HG03558 (cell line): Measurements from ENCODE around the gene IGFBP6.

Experiments
- ATAC-seq: cut with Tn5 transposase; IDR thresholded peaks from one replicate; pipeline ENCODE4 v1.9.1; 2021; ENCODE audit warnings: moderate number of reproducible peaks; ENCODE audit not compliant: unreplicated experiment; ENCODE audit errors: extremely low read depth

IGFBP6 gene

DNA sequence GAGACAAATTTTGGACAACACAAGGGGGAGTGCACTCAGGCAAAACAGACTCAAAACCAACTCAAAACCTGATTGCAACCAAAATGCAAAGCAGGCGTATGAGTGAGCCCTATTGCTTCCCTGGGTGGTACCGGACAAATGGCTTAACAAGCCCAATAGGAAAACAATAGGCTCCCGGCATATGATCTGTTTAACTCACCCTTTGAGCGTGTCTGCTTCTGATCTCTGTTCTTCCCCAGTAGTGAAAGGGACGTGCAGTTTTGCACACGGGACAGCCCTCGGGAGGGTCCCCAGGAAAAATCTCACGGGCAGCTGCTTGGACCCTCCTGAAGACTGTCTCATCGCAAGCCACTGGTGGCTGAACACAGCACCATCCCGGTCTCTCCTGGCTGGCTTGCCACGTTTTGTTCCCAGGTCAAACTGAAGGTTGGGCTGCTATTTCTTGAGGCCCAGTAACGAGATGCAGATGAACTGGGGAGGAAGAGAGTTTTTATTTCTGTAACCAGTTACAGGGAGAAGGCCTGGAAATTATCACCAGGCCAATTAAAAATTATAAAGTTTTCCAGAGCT, 15.8 kb downstream of the IGFBP6 start:
- ATAC-seq, result no peak

GRCh38 chr12:53113951-53114350, 16.5 kb downstream of the IGFBP6 start:
- no peak for ATAC-seq

DNA sequence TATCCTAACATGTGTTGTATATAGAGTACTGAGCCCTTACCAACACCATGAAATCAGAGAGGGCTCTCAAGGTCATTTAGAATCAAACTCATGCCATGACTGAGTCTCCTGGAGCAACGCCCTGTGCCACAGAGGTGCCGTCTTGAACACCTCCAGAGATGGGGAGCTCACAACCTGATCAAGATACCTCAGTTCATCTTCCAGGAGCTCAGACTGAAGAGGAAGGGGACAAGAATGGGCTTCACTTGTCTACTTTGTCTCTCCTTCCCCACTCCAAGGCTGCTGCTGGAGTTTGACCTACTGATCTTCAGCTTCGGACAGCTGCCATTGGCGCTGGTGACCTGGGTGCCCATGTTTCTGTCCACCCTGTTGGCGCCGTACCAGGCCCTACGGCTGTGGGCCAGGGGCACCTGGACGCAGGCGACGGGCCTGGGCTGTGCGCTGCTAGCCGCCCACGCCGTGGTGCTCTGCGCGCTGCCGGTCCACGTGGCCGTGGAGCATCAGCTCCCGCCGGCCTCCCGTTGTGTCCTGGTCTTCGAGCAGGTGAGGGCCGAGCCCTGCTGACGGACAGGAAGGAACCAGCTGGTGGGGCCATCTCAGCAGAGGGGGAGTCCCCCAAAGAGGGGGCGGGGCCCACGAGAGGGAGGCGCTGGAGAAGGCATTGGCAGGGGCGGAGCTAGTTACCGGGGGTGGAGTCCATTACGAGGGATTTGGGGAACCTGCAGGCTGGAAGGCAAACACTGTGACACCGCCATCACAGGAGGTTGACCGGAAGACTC, 17.8 kb downstream of the IGFBP6 start:
- no peak for ATAC-seq

- ATAC-seq, result no peak
Observed at GRCh38 chr12:53115891-53116648, 18.6 kb downstream of the IGFBP6 start.

DNA sequence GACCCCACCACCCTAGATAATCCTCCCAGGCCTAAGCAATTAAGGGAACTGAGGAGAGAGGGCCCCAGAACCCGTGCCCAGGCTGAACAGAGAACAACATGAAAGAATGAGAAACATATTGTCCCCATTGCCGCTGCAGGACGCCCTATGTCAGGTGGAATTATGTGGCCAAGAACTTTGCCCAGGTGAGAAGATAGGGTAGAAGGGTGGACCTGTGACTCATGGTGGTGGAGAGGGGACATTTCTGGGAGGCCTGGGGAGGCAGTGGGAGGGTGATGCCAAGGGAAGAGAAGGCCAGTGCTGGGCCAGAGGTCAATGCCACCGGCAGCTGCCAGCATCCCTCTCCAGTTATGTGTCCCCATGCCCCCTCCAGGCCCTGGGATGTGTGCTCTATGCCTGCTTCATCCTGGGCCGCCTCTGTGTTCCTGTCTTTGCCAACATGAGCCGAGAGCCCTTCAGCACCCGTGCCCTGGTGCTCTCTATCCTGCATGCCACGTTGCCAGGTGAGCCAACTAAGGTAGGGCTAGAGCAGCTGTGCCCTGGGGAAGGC, 21.4 kb downstream of the IGFBP6 start:
- no peak for ATAC-seq

GRCh38 chr12:53120685-53121525, 23.4 kb downstream of the IGFBP6 start:
- ATAC-seq, result no peak

GRCh38 chr12:53122961-53123468, 25.5 kb downstream of the IGFBP6 start:
- ATAC-seq, result no peak

DNA sequence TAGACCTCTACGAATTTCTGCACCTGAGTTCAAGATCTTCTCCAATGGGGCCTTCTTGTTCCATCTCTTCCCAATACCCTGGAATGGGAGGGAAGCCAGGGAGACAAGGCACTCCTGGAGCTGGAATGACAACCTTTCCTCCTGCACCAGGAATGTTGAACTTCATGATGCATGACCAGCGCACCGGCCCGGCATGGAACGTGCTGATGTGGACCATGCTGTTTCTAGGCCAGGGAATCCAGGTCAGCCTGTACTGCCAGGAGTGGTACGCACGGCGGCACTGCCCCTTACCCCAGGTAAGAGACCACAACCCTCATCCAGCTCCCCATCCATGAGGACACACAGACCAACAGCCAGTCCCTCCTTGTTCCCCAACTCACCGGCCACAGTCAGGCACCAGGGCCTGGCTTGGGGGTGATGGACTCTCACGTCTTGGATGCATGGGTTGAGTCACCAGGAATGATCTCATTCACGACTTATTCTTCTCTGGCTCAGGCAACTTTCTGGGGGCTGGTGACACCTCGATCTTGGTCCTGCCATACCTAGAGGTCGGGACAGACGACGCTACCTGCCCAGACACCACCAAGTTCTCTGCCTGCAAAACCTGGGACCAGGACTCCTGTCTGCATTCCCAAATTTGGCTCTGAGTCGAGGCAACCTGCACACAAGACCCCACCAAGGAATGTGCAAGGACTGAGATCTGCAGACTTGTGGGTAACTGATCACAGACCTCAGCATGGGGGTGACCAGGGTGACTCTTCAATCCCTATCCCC, 26.3 kb downstream of the IGFBP6 start:
- no peak for ATAC-seq

DNA sequence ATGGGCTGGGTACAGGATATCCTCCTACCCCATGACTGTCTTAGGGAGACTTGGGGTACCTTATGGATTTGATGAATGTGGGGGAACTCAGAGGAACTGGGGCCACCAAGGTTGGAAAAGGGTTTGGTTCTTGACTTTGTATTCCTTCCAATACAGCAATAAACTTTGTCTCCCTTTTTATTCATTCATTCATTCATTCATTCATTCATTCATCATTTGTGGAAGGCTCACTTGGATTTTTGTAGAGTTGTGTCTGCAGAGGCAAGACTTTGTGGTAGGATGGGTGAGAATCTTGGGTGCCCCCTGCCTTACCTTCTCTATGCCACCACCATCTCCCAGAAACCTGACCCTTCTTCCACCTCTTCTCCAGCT, 26.9 kb downstream of the IGFBP6 start:
- ATAC-seq, result no peak

DNA sequence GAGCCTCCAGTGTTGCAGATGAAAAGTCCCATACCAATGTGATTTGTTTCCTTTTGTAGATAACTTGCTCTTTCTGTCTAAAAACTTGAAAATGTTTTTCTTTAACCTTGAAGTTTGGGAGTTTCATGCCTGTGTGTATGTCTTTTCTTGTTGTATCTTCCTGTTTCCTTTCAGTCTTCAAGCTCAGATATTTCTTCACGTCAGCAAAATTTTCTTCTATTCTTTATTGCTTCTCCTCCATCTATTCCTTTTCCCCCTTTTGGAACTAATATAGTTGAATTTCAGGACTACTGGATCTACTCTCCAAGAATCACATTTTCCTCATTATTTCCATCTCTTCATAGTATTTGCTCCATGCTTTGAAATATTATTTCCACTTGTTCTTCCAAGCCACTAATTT, 29.7 kb downstream of the IGFBP6 start:
- no peak for ATAC-seq

DNA sequence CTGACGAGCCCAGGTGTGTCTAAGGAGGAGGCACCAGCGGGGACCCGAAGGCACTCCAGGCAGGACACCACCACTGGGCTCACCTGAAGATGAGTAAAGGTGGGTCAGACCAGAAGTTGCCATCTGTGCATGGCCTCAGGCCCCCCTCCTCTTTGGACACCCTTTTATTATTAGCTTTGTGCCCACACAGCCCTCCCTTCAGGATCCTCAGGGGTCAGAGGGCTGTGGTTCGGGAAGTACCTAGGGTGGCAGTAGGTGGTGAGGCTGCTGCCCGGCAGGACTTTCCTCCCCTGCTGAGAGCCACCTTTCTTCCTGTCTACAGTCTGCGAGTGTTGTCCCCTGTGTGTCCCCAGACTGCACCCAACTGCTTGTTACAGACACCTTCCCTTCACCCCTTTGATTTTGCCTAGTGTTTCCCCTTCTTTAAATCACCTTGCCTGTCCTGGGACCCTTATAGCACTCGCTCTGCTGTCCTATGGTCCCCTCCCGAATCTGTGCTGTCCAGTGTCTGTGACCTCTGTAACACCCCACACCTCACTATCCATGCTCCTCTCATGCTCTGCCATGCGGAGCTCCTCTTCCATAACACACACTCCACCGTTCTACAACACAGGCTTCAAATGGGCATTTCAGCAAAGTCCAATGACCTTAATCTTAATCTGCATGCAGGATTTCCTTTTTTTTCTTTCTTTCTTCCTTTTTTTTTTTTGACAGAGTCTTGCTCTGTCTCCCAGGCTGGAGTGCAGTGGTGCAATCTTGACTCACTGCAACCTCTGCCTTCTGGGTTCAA, 31.5 kb downstream of the IGFBP6 start:
- no peak for ATAC-seq

GRCh38 chr12:53131844-53132243, 34.4 kb downstream of the IGFBP6 start:
- ATAC-seq, result no peak

- ATAC-seq, result no peak
Observed at GRCh38 chr12:53133722-53134121, 36.3 kb downstream of the IGFBP6 start.

GRCh38 chr12:53143355-53143754, 45.9 kb downstream of the IGFBP6 start:
- ATAC-seq, result no peak

- no peak for ATAC-seq
Observed at GRCh38 chr12:53145383-53146260, 48.2 kb downstream of the IGFBP6 start.

DNA sequence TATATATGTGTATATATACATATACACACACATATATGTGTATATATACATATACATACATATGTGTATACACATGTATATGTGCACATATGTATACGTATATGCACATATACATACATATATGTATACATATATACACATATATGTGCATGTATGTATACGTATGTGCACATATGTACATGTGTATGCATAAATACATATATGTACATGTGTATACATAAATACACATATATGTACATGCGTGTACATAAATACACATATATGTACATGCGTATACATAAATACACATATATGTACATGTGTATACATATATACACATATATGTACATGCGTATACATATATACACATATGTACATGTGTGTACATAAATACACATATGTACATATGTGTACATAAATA, 49.7 kb downstream of the IGFBP6 start:
- no peak for ATAC-seq

GRCh38 chr12:53147653-53148052, 50.2 kb downstream of the IGFBP6 start:
- ATAC-seq, result no peak

DNA sequence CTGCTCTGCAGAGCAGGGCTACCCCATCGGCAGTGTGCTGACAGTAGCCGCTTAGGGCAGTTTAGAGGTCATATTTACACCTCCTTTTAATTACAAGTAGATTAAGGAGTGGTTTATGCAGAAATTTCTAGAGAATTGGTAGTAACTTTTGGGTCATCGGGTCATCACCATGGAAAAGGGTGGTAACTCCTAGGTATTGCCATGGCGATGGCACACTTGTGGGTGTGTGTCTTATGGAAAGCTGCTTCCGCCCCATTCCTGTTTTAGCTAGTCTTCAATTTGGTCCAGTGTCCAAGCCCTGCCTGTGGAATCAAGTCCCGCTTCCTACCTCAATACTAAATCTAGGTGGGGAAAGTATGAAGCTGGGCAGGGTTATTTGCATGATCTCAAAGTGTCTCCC, 53.6 kb downstream of the IGFBP6 start:
- ATAC-seq, result no peak
